Sciatic nerve (tissue), 2 donors: ENCODE results near the gene USP9X. TPM values are rescaled to one million over a fixed set of nuclear protein-coding genes. Genes with fewer than 3 reads are reported as not detected.
"Not testable (repeated sequence)": the region's sequence is repeated elsewhere in the genome, so short reads cannot be mapped to it uniquely, and the experiment has no call there.

Experiments
- ATAC-seq: fragments of 200-7000 bp; cut with Tn5 transposase; one replicate; pipeline ENCODE4 v1.9.1; 2020; ENCODE audit warnings: mild to moderate bottlenecking, moderate library complexity
- DNase-seq: peaks from one replicate; pipeline ENCODE4 v3.0.0-alpha.2; 2020; ENCODE audit warnings: low spot score
- intact Hi-C: fragments of 100-400 bp; cut with DNase I; formaldehyde crosslinking; loops from one replicate; pipeline ENCODE4 v1.14.2; 2022
- total RNA-seq: library from RNA; stranded (reverse); fragmentation: NEBNext Ultra II Directional; extraction: Animal tissue kit (Norgen Biotek cat#: 25700); gene quantifications from one replicate; pipeline ENCODE4 v1.2.1, GENCODE V29; 2021
- donor health status: DM: no; HTN: no; CAD: no.
- donor health status: DM: no; HTN: no; CAD: no.

Gene USP9X
- total RNA-seq, result 97.2 TPM

- intact Hi-C loops, result no loop called here
- ATAC-seq, result peak; percentile 96
- DNase-seq, result peak; percentile 96
Measured at GRCh38 chrX:41084893-41085511, at the start of gene USP9X. TSS of gene USP9X (plus strand) at chrX:41085445. CDS start at chrX:41123629, 38,184 bp downstream.

GRCh38 chrX:41035582-41035981 is 49.7 kb upstream of the USP9X start:
- intact Hi-C loops, result no loop called here
- ATAC-seq (no peak), DNase-seq (no peak)

GRCh38 chrX:41036668-41037326 is 48.4 kb upstream of the USP9X start:
- ATAC-seq (no peak), DNase-seq (no peak)
- intact Hi-C loops, result no loop called here

GRCh38 chrX:41043196-41043595 is 42.0 kb upstream of the USP9X start:
- ATAC-seq (no peak), DNase-seq (no peak)
- intact Hi-C loops, result no loop called here

- DNase-seq, result no peak
- intact Hi-C loops, result no loop called here
- ATAC-seq, result no peak
Measured at GRCh38 chrX:41043674-41044345, 41.4 kb upstream of the USP9X start.

- intact Hi-C loops, result no loop called here
- ATAC-seq (peak; percentile 88), DNase-seq (no peak)
Measured at GRCh38 chrX:41045960-41046567, 39.2 kb upstream of the USP9X start.

- ATAC-seq (peak; percentile 34), DNase-seq (no peak)
- intact Hi-C loops, result no loop called here
Measured at GRCh38 chrX:41047878-41048534, 37.2 kb upstream of the USP9X start.

- ATAC-seq (no peak), DNase-seq (no peak)
- intact Hi-C loops, result no loop called here
Measured at GRCh38 chrX:41050359-41050758, 34.9 kb upstream of the USP9X start.

- intact Hi-C loops, result no loop called here
- DNase-seq (no peak), ATAC-seq (no peak)
Measured at GRCh38 chrX:41051288-41051687, 34.0 kb upstream of the USP9X start.

- DNase-seq (no peak), ATAC-seq (no peak)
- intact Hi-C loops, result no loop called here
Measured at GRCh38 chrX:41055740-41056139, 29.5 kb upstream of the USP9X start.

- intact Hi-C loops, result not testable (repeated sequence)
- DNase-seq (peak; percentile 67), ATAC-seq (peak; percentile 85)
Measured at GRCh38 chrX:41063276-41063675, 22.0 kb upstream of the USP9X start.

GRCh38 chrX:41064018-41064417 is 21.2 kb upstream of the USP9X start:
- ATAC-seq, result no peak
- intact Hi-C loops, result no loop called here
- no peak for DNase-seq

GRCh38 chrX:41066391-41066790 is 18.9 kb upstream of the USP9X start:
- DNase-seq (no peak), ATAC-seq (no peak)
- intact Hi-C loops, result no loop called here

GRCh38 chrX:41066969-41067368 is 18.3 kb upstream of the USP9X start:
- DNase-seq (no peak), ATAC-seq (no peak)
- intact Hi-C loops, result no loop called here

GRCh38 chrX:41067721-41068120 is 17.5 kb upstream of the USP9X start:
- DNase-seq (no peak), ATAC-seq (no peak)
- intact Hi-C loops, result no loop called here

GRCh38 chrX:41076742-41077141 is 8.5 kb upstream of the USP9X start:
- intact Hi-C loops, result no loop called here
- DNase-seq (no peak), ATAC-seq (no peak)

GRCh38 chrX:41081821-41082220 is 3.4 kb upstream of the USP9X start:
- no peak for ATAC-seq
- DNase-seq, result no peak
- intact Hi-C loops, result no loop called here

- ATAC-seq (no peak), DNase-seq (no peak)
- intact Hi-C loops, result no loop called here
Measured at GRCh38 chrX:41082783-41083182, 2.5 kb upstream of the USP9X start.

GRCh38 chrX:41084044-41084892 is 977 bp upstream of the USP9X start:
- intact Hi-C loops, result no loop called here
- ATAC-seq, result peak; percentile 92
- peak; percentile 100 for DNase-seq
